HepG2 (cell line): ENCODE data around the gene CREB1. TPM values are rescaled to one million over a fixed set of nuclear protein-coding genes. Genes with fewer than 3 reads are reported as not detected.

Experiments used
- ATAC-seq: fragments of 200-7000 bp; cut with Tn5 transposase; 3 replicates; pipeline ENCODE4 v1.9.1; 2020; ENCODE audit warnings: mild to moderate bottlenecking, moderate library complexity
- BruUV-seq: library from RNA; stranded (reverse); fragments of 400-500 nt; replicated peaks from 2 replicates; lab custom pipeline; 2021; lab: Mats Ljungman, UMichigan
- CTCF ChIA-PET: fragments of 300-600 bp; formaldehyde crosslinking; extraction: SDS; loops from one replicate; lab custom pipeline; 2021; ENCODE audit warnings: low total read pairs, inconsistent platforms, low intra/inter-chr PET ratio; lab: Yijun Ruan, JAX
- POLR2A ChIA-PET: fragments of 350-600 bp; sonication (Branson Sonifier 250); formaldehyde crosslinking; loops from one replicate; lab custom pipeline; 2020; ENCODE audit warnings: antibody characterized with exemption, inconsistent platforms; lab: Yijun Ruan, JAX
- DNase-seq: peaks from one replicate; pipeline ENCODE4 v3.0.0-alpha.2; 2015; ENCODE audit warnings: low spot score
- FAIRE-seq: peaks from 3 replicates; lab custom pipeline; 2011; peaks lifted over from hg19 to GRCh38; lab: Jason Lieb, UNC
- H2AFZ ChIP-seq: one replicate; pipeline ENCODE4 v1.6.1; 2011; ENCODE audit warnings: low read length, inconsistent platforms
- H3K27ac ChIP-seq: fragments of 300-600 bp; 3 replicates; pipeline ENCODE4 v1.8.0; 2011; ENCODE audit warnings: mixed run types, mild to moderate bottlenecking, mixed read lengths, low read length, inconsistent platforms; ENCODE audit not compliant: insufficient read depth; ENCODE audit errors: extremely low read length
- H3K27me3 ChIP-seq, 2 experiments: fragments of 200-600 bp in 1 of 2; 2 replicates in 1 of 2; 3 replicates in 1 of 2; pipeline versions ENCODE4 v1.6.0 to v1.8.0; 2011; ENCODE audit warnings: low read length in 2 of 2, mild to moderate bottlenecking in 2 of 2, moderate library complexity in 2 of 2, inconsistent platforms in 1 of 2; ENCODE audit not compliant: insufficient read depth in 2 of 2, control insufficient read depth in 1 of 2
- H3K36me3 ChIP-seq, 2 experiments: fragments of 200-600 bp in 1 of 2; replicated peaks in 1 of 2; 2 replicates in 1 of 2; 3 replicates in 1 of 2; pipeline versions ENCODE4 v1.5.1 to v1.8.0; 2011; ENCODE audit warnings: low read length in 2 of 2, inconsistent platforms in 1 of 2; ENCODE audit not compliant: insufficient read depth in 2 of 2, control insufficient read depth in 1 of 2
- H3K4me1 ChIP-seq: 2 replicates; pipeline ENCODE4 v1.5.1; 2012; ENCODE audit warnings: low read length, inconsistent platforms; ENCODE audit not compliant: insufficient read depth
- H3K4me2 ChIP-seq: 2 replicates; pipeline ENCODE4 v1.6.0; 2011; ENCODE audit warnings: low read depth, low read length, inconsistent platforms
- H3K4me3 ChIP-seq, 3 experiments: fragments of 200-600 bp in 1 of 3; sonication (generic), shearing (Covaris generic) in 1 of 3; replicated peaks in 1 of 3; 2 replicates each; pipeline ENCODE4 v1.5.1; 2011 to 2016; ENCODE audit warnings: low read length in 3 of 3, inconsistent platforms in 2 of 3, low read depth in 2 of 3, mild to moderate bottlenecking in 2 of 3, control low read depth in 1 of 3, mixed read lengths in 1 of 3; ENCODE audit not compliant: insufficient read depth in 1 of 3
- H3K79me2 ChIP-seq: one replicate; pipeline ENCODE4 v1.6.1; 2011; ENCODE audit warnings: low read length, inconsistent platforms; ENCODE audit not compliant: insufficient read depth
- H3K9ac ChIP-seq: 2 replicates; pipeline ENCODE4 v1.6.0; 2011; ENCODE audit warnings: mild to moderate bottlenecking, low read depth, low read length, inconsistent platforms; ENCODE audit not compliant: insufficient read depth
- H3K9me3 ChIP-seq: 2 replicates; pipeline ENCODE4 v1.5.1; 2012; ENCODE audit warnings: mild to moderate bottlenecking, low read length
- H4K20me1 ChIP-seq: 2 replicates; pipeline ENCODE4 v1.6.0; 2011; ENCODE audit warnings: inconsistent platforms, mild to moderate bottlenecking, low read length, moderate library complexity; ENCODE audit not compliant: insufficient read depth
- ARNT2 ChIP-seq: sonication (generic); formaldehyde crosslinking; IDR thresholded peaks from 2 replicates; pipeline ENCODE4 v1.8.0; 2022; ENCODE audit warnings: mild to moderate bottlenecking, low read depth, missing genetic modification reagents, moderate library complexity
- CC2D1A ChIP-seq: sonication (generic); formaldehyde crosslinking; IDR thresholded peaks from 2 replicates; pipeline ENCODE4 v1.8.1; 2023; ENCODE audit warnings: mild to moderate bottlenecking, missing genetic modification reagents
- ESRRA ChIP-seq: sonication (generic); formaldehyde crosslinking; IDR thresholded peaks from 2 replicates; pipeline ENCODE4 v1.5.1; 2020; ENCODE audit warnings: mild to moderate bottlenecking, low read depth, missing genetic modification reagents
- FOSL1 ChIP-seq: sonication (generic); formaldehyde crosslinking; IDR thresholded peaks from 2 replicates; pipeline ENCODE4 v1.9.0; 2021; ENCODE audit warnings: missing genetic modification reagents, borderline replicate concordance
- GRHL1 ChIP-seq: sonication (generic); formaldehyde crosslinking; conservative IDR thresholded peaks from 2 replicates; pipeline ENCODE4 v1.8.0; 2022; ENCODE audit warnings: missing genetic modification reagents
- KMT2B ChIP-seq: IDR thresholded peaks from 2 replicates; pipeline ENCODE4 v1.6.1; 2016; ENCODE audit warnings: missing genetic modification reagents, missing compliant biosample characterization
- MAFG ChIP-seq: sonication (generic); formaldehyde crosslinking; IDR thresholded peaks from 2 replicates; pipeline ENCODE4 v1.5.1; 2020; ENCODE audit warnings: mild to moderate bottlenecking, missing genetic modification reagents
- NFE2L2 ChIP-seq: fragments of 150-350 bp; IDR thresholded peaks from 2 replicates; pipeline ENCODE4 v1.6.1; 2014; ENCODE audit warnings: low read length
- ZFP82 ChIP-seq: sonication (generic); formaldehyde crosslinking; IDR thresholded peaks from 2 replicates; pipeline ENCODE4 v1.5.1; 2020; ENCODE audit warnings: mild to moderate bottlenecking, missing genetic modification reagents, borderline replicate concordance
- ZMYM3 ChIP-seq: sonication (generic); formaldehyde crosslinking; IDR thresholded peaks from 2 replicates; pipeline ENCODE4 v1.5.1; 2020; ENCODE audit warnings: mild to moderate bottlenecking, missing genetic modification reagents
- ZNF431 ChIP-seq: sonication (generic); formaldehyde crosslinking; IDR thresholded peaks from 2 replicates; pipeline ENCODE4 v1.9.0; 2022; ENCODE audit warnings: missing genetic modification reagents, low read depth, mild to moderate bottlenecking, borderline replicate concordance
- ZNF546 ChIP-seq: sonication (generic); formaldehyde crosslinking; conservative IDR thresholded peaks from 2 replicates; pipeline ENCODE4 v1.8.1; 2023; ENCODE audit warnings: mild to moderate bottlenecking, missing genetic modification reagents
- ZNF788 ChIP-seq: sonication (generic); formaldehyde crosslinking; IDR thresholded peaks from 2 replicates; pipeline ENCODE4 v1.5.0; 2020; ENCODE audit warnings: mild to moderate bottlenecking, missing genetic modification reagents, borderline replicate concordance
- ZUFSP ChIP-seq: sonication (generic); formaldehyde crosslinking; IDR thresholded peaks from 2 replicates; pipeline ENCODE4 v1.9.0; 2021; ENCODE audit warnings: missing genetic modification reagents, mild to moderate bottlenecking, borderline replicate concordance
- WGBS: methylation state at CpG from one replicate; pipeline ENCODE4 v1.1.6; 2017; ENCODE audit warnings: low lambda C conversion rate; 5-methylcytosine and 5-hydroxymethylcytosine counted together
- in situ Hi-C: cut with HindIII; loops from 2 replicates; pipeline ENCODE4 v1.10.0; 2017; ENCODE audit warnings: low pct_unique_long_range_greater_than_20kb; ENCODE audit not compliant: extremely low pct_ligation_motif_present
- intact Hi-C: fragments of 100-400 bp; cut with micrococcal nuclease; formaldehyde crosslinking; loops from one replicate; pipeline ENCODE4 v1.10.0; 2022; ENCODE audit not compliant: unreplicated experiment
- polyA plus RNA-seq, 8 experiments: library from polyadenylated mRNA; depleted of rRNA in 3 of 8; stranded (reverse) in 7 of 8; unstranded in 1 of 8; fragments of >200 nt; fragmentation: Illumina TruSeq in 4 of 8; extraction: Trizol in 4 of 8; gene quantifications; 2 replicates each; pipeline versions ENCODE4 v1.2.1 to v1.2.3, GENCODE V29; 2011 to 2016; ENCODE audit warnings: low read depth in 4 of 8, missing spikeins in 1 of 8, mixed read lengths in 1 of 8; ENCODE audit not compliant: insufficient read depth in 1 of 8
- total RNA-seq, 5 experiments: library from RNA; depleted of rRNA; stranded (reverse); fragments of >200 nt; fragmentation: Illumina TruSeq; extraction: Trizol; gene quantifications; 2 replicates each; pipeline ENCODE4 v1.2.3, GENCODE V29; 2016; ENCODE audit warnings: low read depth in 1 of 5

The CREB1 gene
- total and polyA plus RNA-seq, 2 of the 13 experiments (the other 11 are each of a cell fraction or from before 2014, with no cell fraction given) = 51.8 to 51.9 TPM

- intact Hi-C loops (no loop called here), in situ Hi-C loops (no loop called here)
- Histone ChIP-seq H3K27me3 (0 out of 5 replicates have a peak, but pooled peaks cover 0 to 4% of the 10 kb centered on the region in 2 experiments), H3K9ac (no peak overlapping the region), H3K9me3 (no peaks in the 10 kb centered on the region), H3K4me1 (no peaks in the 10 kb centered on the region), H2AFZ (no peak overlapping the region), H3K27ac (no peak overlapping the region), H3K36me3 (no peaks in the 10 kb centered on the region), H4K20me1 (no peaks in the 10 kb centered on the region), H3K4me2 (no peak overlapping the region), H3K4me3 (no peak overlapping the region), H3K79me2 (no peaks in the 10 kb centered on the region)
- 11% methylated on average over 1 of the region's 1 CpG for WGBS
- DNase-seq (no peak), FAIRE-seq (no peak), ATAC-seq (no peak)
- TF ChIP-seq CC2D1A (CRISPR knock-in tag) = no peak
- TF ChIP-seq GRHL1 (CRISPR knock-in tag) = no peak
- no peak for TF ChIP-seq ZNF788 (CRISPR knock-in tag)
- no peak for TF ChIP-seq ESRRA (CRISPR knock-in tag)
- BruUV-seq = no TSS peak
- POLR2A ChIA-PET = no interaction called here
- CTCF ChIA-PET = no interaction called here
Measured at GRCh38 chr2:207506426-207506825, 23.3 kb upstream of the CREB1 start.

- Histone ChIP-seq H4K20me1 (no peaks in the 10 kb centered on the region), H3K9ac (no peak overlapping the region), H2AFZ (no peak overlapping the region), H3K9me3 (no peaks in the 10 kb centered on the region), H3K27me3 (no peaks in the 10 kb centered on the region), H3K79me2 (no peaks in the 10 kb centered on the region), H3K4me2 (no peak overlapping the region), H3K27ac (no peak overlapping the region), H3K36me3 (no peaks in the 10 kb centered on the region), H3K4me1 (no peaks in the 10 kb centered on the region), H3K4me3 (no peak overlapping the region)
- WGBS = 44% methylated on average over 1 of the region's 1 CpG
- CTCF ChIA-PET = no interaction called here
- no peak for ATAC-seq
- in situ Hi-C loops = no loop called here
- FAIRE-seq = no peak
- DNase-seq = no peak
- intact Hi-C loops = no loop called here
- POLR2A ChIA-PET = interaction anchor here (1.3 kb wide), 1 partner anchor 20 kb away, joined by 3 read pairs; the partner anchor contains the start of gene CREB1
- no peak for TF ChIP-seq FOSL1 (CRISPR knock-in tag)
- TF ChIP-seq KMT2B (CRISPR knock-in tag) = no peak
- TF ChIP-seq NFE2L2 = no peak
- no peak for TF ChIP-seq ZMYM3
- no peak for TF ChIP-seq MAFG (CRISPR knock-in tag)
- TF ChIP-seq ARNT2 (CRISPR knock-in tag) = no peak
- TF ChIP-seq ZUFSP = no peak
- no peak for TF ChIP-seq ZFP82 (CRISPR knock-in tag)
- no peak for TF ChIP-seq ZNF431 (CRISPR knock-in tag)
- no peak for TF ChIP-seq ZNF546 (CRISPR knock-in tag)
- BruUV-seq = no TSS peak
Measured at GRCh38 chr2:207510148-207510547, 19.6 kb upstream of the CREB1 start.
